CD4-positive, alpha-beta T cell treated with Interleukin-15 for 1 hour (primary cell): ENCODE data around the gene CDC7.
"Not testable (repeated sequence)": the region's sequence is repeated elsewhere in the genome, so short reads cannot be mapped to it uniquely, and the experiment has no call there.

Experiments
- DNase-seq: peaks from one replicate; pipeline ENCODE4 v3.0.0-alpha.2; 2020

CDC7 gene

GRCh38 chr1:91500756-91501522, at the start of gene CDC7:
TSS of gene CDC7 (plus strand) at chr1:91500851. CDS start at chr1:91501717, 866 bp downstream.
- DNase-seq: peak; percentile 88

- DNase-seq: no peak
Observed at GRCh38 chr1:91454136-91454535, 46.5 kb upstream of the CDC7 start.

- no peak for DNase-seq
Observed at GRCh38 chr1:91455334-91455733, 45.3 kb upstream of the CDC7 start.

- no peak for DNase-seq
Observed at GRCh38 chr1:91455896-91456295, 44.8 kb upstream of the CDC7 start.

GRCh38 chr1:91465350-91465749, 35.3 kb upstream of the CDC7 start:
- DNase-seq: not testable (repeated sequence)

- DNase-seq: no peak
Observed at GRCh38 chr1:91476533-91477217, 24.0 kb upstream of the CDC7 start.

GRCh38 chr1:91487469-91487868, 13.2 kb upstream of the CDC7 start:
- DNase-seq: no peak

- DNase-seq: no peak
Observed at GRCh38 chr1:91490501-91490900, 10.2 kb upstream of the CDC7 start.

GRCh38 chr1:91498035-91498434, 2.6 kb upstream of the CDC7 start:
- DNase-seq: no peak

- no peak for DNase-seq
Observed at GRCh38 chr1:91498498-91499245, 2.0 kb upstream of the CDC7 start.

- DNase-seq: no peak
Observed at GRCh38 chr1:91499346-91499745, 1.3 kb upstream of the CDC7 start.

GRCh38 chr1:91499904-91500755, 521 bp upstream of the CDC7 start:
- no peak for DNase-seq

GRCh38 chr1:91501523-91501851, 836 bp downstream of the CDC7 start:
- no peak for DNase-seq

- DNase-seq: no peak
Observed at GRCh38 chr1:91501971-91502671, 1.5 kb downstream of the CDC7 start.

- DNase-seq: no peak
Observed at GRCh38 chr1:91502672-91503184, 2.1 kb downstream of the CDC7 start.

GRCh38 chr1:91503332-91503900, 2.8 kb downstream of the CDC7 start:
- no peak for DNase-seq

GRCh38 chr1:91503975-91504530, 3.4 kb downstream of the CDC7 start:
- no peak for DNase-seq

GRCh38 chr1:91505086-91505485, 4.4 kb downstream of the CDC7 start:
- DNase-seq: no peak

- DNase-seq: no peak
Observed at GRCh38 chr1:91506071-91506470, 5.4 kb downstream of the CDC7 start.

- DNase-seq: no peak
Observed at GRCh38 chr1:91507328-91507727, 6.7 kb downstream of the CDC7 start.

- DNase-seq: no peak
Observed at GRCh38 chr1:91510754-91511153, 10.1 kb downstream of the CDC7 start.
